Caco-2 (cell line): ENCODE measurements around the gene ZNF133. TPM values are rescaled to one million over a fixed set of nuclear protein-coding genes. Genes with fewer than 3 reads are reported as not detected.

Experiments used
- BruUV-seq: library from RNA; stranded (reverse); fragments of 400-500 nt; replicated peaks from 2 replicates; lab custom pipeline; 2021; lab: Mats Ljungman, UMichigan
- CTCF ChIA-PET: fragments of 300-600 bp; sonication (Branson Sonifier 250); formaldehyde crosslinking; loops from one replicate; lab custom pipeline; 2022; ENCODE audit warnings: antibody characterized with exemption; lab: Charles Lee
- POLR2A ChIA-PET: fragments of 300-600 bp; sonication (Branson Sonifier 250); formaldehyde crosslinking; loops from one replicate; lab custom pipeline; 2022; ENCODE audit warnings: antibody characterized with exemption; lab: Charles Lee
- DNase-seq, 2 experiments: peaks; one replicate each; pipeline versions ENCODE4 v3.0.0 to v3.0.0-alpha.2; 2020 to 2022
- H3K27me3 ChIP-seq: replicated peaks from 2 replicates; pipeline ENCODE4 v1.6.0; 2011; ENCODE audit warnings: low read length; ENCODE audit not compliant: control insufficient read depth, insufficient read depth
- H3K36me3 ChIP-seq: 2 replicates; pipeline ENCODE4 v1.5.1; 2011; ENCODE audit warnings: low read length; ENCODE audit not compliant: control insufficient read depth, insufficient read depth
- H3K4me1 ChIP-seq: fragments of 250-450 bp; sonication (Bioruptor Pico); 2 replicates; pipeline ENCODE4 v1.5.1; 2020; ENCODE audit warnings: mild to moderate bottlenecking
- H3K4me3 ChIP-seq: 2 replicates; pipeline ENCODE4 v1.5.1; 2011; ENCODE audit warnings: low read depth, mild to moderate bottlenecking, control low read depth, low read length
- H3K9me3 ChIP-seq: fragments of 250-450 bp; sonication (Bioruptor Pico); 2 replicates; pipeline ENCODE4 v1.5.1; 2020; ENCODE audit warnings: mild to moderate bottlenecking, moderate library complexity
- H3K27ac Mint-ChIP-seq: one replicate; pipeline ENCODE4 v1.8.0; 2022; ENCODE audit warnings: mixed read lengths; ENCODE audit not compliant: unreplicated experiment
- H3K27me3 Mint-ChIP-seq: one replicate; pipeline ENCODE4 v1.8.0; 2022; ENCODE audit warnings: mixed read lengths; ENCODE audit not compliant: insufficient read depth, unreplicated experiment
- H3K36me3 Mint-ChIP-seq: one replicate; pipeline ENCODE4 v1.8.0; 2022; ENCODE audit warnings: mild to moderate bottlenecking, mixed read lengths; ENCODE audit not compliant: insufficient read depth, unreplicated experiment
- H3K4me1 Mint-ChIP-seq: one replicate; pipeline ENCODE4 v1.8.0; 2022; ENCODE audit warnings: low read depth, mixed read lengths; ENCODE audit not compliant: unreplicated experiment
- H3K4me3 Mint-ChIP-seq: one replicate; pipeline ENCODE4 v1.8.0; 2022; ENCODE audit warnings: mild to moderate bottlenecking, moderate library complexity, mixed read lengths; ENCODE audit not compliant: unreplicated experiment
- H3K9me3 Mint-ChIP-seq: one replicate; pipeline ENCODE4 v1.8.0; 2022; ENCODE audit warnings: mixed read lengths; ENCODE audit not compliant: unreplicated experiment
- CTCF ChIP-seq, 2 experiments: fragments of 200-600 bp in 1 of 2; IDR thresholded peaks; 1 replicate in 1 of 2; 2 replicates in 1 of 2; pipeline versions ENCODE4 v1.5.1 to v1.8.0; 2011 to 2022; ENCODE audit warnings: antibody characterized with exemption in 1 of 2, control low read depth in 1 of 2, inconsistent platforms in 1 of 2, low read depth in 1 of 2, low read length in 1 of 2, mild to moderate bottlenecking in 1 of 2, moderate library complexity in 1 of 2; ENCODE audit not compliant: insufficient read depth in 1 of 2, severe bottlenecking in 1 of 2, unreplicated experiment in 1 of 2
- intact Hi-C: fragments of 100-400 bp; cut with micrococcal nuclease; formaldehyde crosslinking; loops from one replicate; pipeline ENCODE4 v1.10.0; 2022; ENCODE audit not compliant: unreplicated experiment
- total RNA-seq: library from RNA; stranded (reverse); gene quantifications from 2 replicates; pipeline ENCODE4 v1.2.3, GENCODE V29; 2022

The ZNF133 gene
- total RNA-seq, 1 experiment from 2014 or later: 14.8 TPM

DNA sequence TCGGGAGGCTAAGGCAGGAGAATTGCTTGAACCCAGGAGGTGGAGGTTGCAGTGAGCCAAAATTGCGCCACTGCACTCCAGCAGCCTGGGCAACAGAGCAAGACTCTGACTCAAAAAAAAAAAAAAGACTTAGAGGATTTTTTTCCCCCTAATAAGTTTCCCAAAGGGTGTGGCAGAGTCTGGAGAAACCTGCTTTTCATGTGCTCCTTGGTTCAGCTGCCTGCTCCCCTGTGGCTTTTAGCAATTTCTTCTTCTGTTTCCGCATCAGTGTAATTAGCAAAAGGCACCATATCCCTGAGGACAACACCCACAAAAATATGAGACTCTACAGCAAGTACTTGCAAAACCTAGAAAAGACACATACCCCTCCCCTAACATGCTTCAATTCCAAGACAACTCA, 28.6 kb upstream of the ZNF133 start:
- no peaks in the 10 kb centered on the region for H3K36me3 Mint-ChIP-seq
- H3K27me3 Mint-ChIP-seq: no peaks in the 10 kb centered on the region
- H3K4me3 ChIP-seq: no peak overlapping the region
- POLR2A ChIA-PET: no interaction called here
- H3K27me3 ChIP-seq: no peaks in the 10 kb centered on the region
- peaks cover 26% of the 10 kb centered on the region for H3K4me1 Mint-ChIP-seq
- CTCF ChIA-PET: no interaction called here
- peaks cover 22% of the 10 kb centered on the region for H3K4me1 ChIP-seq
- no peaks in the 10 kb centered on the region for H3K36me3 ChIP-seq
- no peak for DNase-seq
- no peaks in the 10 kb centered on the region for H3K9me3 Mint-ChIP-seq
- intact Hi-C loops: no loop called here
- H3K4me3 Mint-ChIP-seq: no peak overlapping the region
- no TSS peak for BruUV-seq
- H3K9me3 ChIP-seq: no peaks in the 10 kb centered on the region
- no peak overlapping the region for H3K27ac Mint-ChIP-seq
- no peak for TF ChIP-seq CTCF (IDR thresholded peaks at IDR 0.05; ENCODE audit: insufficient read depth in 1 of 2, low read depth in 1 of 2, low read length in 1 of 2, severe bottlenecking in 1 of 2, unreplicated experiment in 1 of 2)

- H3K27ac Mint-ChIP-seq: peak overlapping the region; percentile 54
- H3K4me1 Mint-ChIP-seq: peaks cover 25% of the 10 kb centered on the region
- no peak for TF ChIP-seq CTCF (IDR thresholded peaks at IDR 0.05; ENCODE audit: insufficient read depth in 1 of 2, low read depth in 1 of 2, low read length in 1 of 2, severe bottlenecking in 1 of 2, unreplicated experiment in 1 of 2)
- CTCF ChIA-PET: no interaction called here
- no peaks in the 10 kb centered on the region for H3K27me3 ChIP-seq
- intact Hi-C loops: no loop called here
- peaks cover 22% of the 10 kb centered on the region for H3K4me1 ChIP-seq
- peak; percentile 64 to 65 for DNase-seq
- H3K27me3 Mint-ChIP-seq: no peaks in the 10 kb centered on the region
- no peaks in the 10 kb centered on the region for H3K9me3 ChIP-seq
- H3K36me3 ChIP-seq: no peaks in the 10 kb centered on the region
- H3K36me3 Mint-ChIP-seq: no peaks in the 10 kb centered on the region
- no peak overlapping the region for H3K4me3 ChIP-seq
- BruUV-seq: no TSS peak
- POLR2A ChIA-PET: interaction anchor here (0.7 kb wide), 1 partner anchor 24 kb away, joined by 3 read pairs; no protein-coding TSS in a partner anchor
- H3K9me3 Mint-ChIP-seq: no peaks in the 10 kb centered on the region
- H3K4me3 Mint-ChIP-seq: peak overlapping the region; percentile 18
Observed at GRCh38 chr20:18263723-18264122, 24.6 kb upstream of the ZNF133 start.

DNA sequence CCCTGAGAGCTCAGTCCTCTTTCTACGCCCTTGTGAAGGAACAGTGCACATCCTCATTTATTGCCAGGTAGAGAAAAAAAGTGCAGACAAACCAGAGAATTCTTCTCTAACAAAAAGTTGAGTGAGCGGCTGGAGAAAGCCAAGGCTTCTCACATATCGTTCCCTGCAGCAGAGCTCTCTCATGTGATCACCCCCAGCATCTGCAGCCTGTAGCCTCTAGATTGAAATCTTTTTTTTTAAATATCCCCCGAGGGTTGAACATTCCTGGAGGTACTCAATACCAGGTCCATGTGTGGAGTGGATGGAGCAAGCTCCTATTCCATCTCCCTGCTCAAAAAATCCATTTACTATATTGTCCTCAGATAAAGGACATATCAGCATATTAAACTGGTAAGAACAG, 22.9 kb upstream of the ZNF133 start:
- no peak overlapping the region for H3K4me3 Mint-ChIP-seq
- ChIA-PET POLR2A (no interaction called here), CTCF (no interaction called here)
- H3K36me3 ChIP-seq: no peaks in the 10 kb centered on the region
- H3K27me3 ChIP-seq: no peaks in the 10 kb centered on the region
- TF ChIP-seq CTCF (IDR thresholded peaks at IDR 0.05; ENCODE audit: insufficient read depth in 1 of 2, low read depth in 1 of 2, low read length in 1 of 2, severe bottlenecking in 1 of 2, unreplicated experiment in 1 of 2): no peak
- H3K27ac Mint-ChIP-seq: no peak overlapping the region
- H3K27me3 Mint-ChIP-seq: no peaks in the 10 kb centered on the region
- H3K4me1 ChIP-seq: peaks cover 22% of the 10 kb centered on the region
- BruUV-seq: no TSS peak
- intact Hi-C loops: no loop called here
- H3K4me3 ChIP-seq: no peak overlapping the region
- no peak for DNase-seq
- no peaks in the 10 kb centered on the region for H3K36me3 Mint-ChIP-seq
- peaks cover 25% of the 10 kb centered on the region for H3K4me1 Mint-ChIP-seq
- H3K9me3 Mint-ChIP-seq: no peaks in the 10 kb centered on the region
- no peaks in the 10 kb centered on the region for H3K9me3 ChIP-seq
